HPDE6-E6E7 (cell line): ENCODE results near the gene FAM120AOS.
A peak's percentile ranks its signal among the peaks of the same experiment; 100 is the strongest.

Experiments used
- DNase-seq: peaks from one replicate; pipeline ENCODE4 v3.0.0; 2011; ENCODE audit warnings: missing footprints; ENCODE audit errors: extremely low spot score

Gene FAM120AOS

DNA sequence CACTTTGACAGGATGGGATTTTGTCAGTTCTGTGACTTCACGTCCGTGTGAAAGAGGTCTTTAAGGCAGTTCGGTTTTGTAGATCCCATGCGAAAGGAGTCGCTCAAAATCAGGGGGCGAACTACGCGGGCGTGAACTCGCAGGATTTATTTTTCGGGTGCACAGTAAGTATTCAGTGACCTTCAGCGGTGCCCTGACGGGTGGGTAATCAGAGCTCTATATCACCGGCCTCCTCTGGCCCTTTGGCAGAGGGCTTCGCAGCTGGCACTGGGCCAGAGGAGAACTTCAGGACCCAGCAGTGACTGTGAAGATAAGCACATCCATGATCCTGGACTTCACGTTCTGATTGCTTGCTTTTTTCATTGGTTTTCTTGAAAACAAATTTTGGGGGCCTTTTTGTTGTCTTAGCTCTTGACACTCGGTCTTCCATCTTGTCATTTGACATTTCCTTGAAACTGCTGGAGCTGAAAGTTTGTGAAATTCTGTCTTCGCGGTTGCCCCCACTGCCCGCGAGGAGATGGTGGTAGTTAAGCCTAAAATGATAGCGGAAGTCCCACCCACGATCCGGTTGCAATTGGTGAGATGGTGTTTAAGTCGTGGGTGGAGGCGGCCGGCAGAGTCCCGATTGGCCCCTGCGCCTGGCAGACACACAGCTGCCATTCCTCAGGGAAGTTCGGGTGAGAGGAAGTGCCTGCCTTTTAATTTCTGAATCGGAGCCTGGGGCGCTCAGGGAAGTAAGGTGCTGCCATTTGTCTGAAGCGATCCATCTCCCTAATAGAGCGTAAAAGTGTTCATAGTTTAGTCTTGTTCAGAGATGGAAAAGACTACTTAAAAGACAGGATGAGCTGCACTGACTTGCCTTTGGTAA is at the start of gene FAM120AOS:
Gene FAM120AOS (minus strand): TSS at position 535 of the 868 bp plus-strand sequence. CDS start 872 bp downstream, outside the sequence.
- DNase-seq = peak; percentile 87

DNA sequence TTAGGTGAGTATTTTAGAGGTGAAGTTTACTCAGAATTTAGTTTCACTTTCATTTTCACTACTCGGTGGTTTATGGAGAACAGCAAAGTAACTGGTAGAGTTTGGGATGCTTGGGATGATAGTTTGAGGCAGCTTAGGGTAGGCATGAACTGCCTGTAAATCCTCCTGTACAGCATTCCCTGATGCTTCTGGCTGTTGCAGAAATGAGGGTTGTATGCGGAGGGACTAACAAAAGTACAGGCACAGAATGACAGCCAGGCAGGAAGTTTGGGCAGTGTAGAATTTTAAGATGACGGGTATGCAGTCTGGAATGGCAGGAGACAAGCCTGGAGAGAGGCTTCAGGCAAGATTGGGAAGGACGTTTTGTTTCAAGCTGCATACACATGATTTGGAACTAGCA is 48.0 kb upstream of the FAM120AOS start:
- DNase-seq = no peak

DNA sequence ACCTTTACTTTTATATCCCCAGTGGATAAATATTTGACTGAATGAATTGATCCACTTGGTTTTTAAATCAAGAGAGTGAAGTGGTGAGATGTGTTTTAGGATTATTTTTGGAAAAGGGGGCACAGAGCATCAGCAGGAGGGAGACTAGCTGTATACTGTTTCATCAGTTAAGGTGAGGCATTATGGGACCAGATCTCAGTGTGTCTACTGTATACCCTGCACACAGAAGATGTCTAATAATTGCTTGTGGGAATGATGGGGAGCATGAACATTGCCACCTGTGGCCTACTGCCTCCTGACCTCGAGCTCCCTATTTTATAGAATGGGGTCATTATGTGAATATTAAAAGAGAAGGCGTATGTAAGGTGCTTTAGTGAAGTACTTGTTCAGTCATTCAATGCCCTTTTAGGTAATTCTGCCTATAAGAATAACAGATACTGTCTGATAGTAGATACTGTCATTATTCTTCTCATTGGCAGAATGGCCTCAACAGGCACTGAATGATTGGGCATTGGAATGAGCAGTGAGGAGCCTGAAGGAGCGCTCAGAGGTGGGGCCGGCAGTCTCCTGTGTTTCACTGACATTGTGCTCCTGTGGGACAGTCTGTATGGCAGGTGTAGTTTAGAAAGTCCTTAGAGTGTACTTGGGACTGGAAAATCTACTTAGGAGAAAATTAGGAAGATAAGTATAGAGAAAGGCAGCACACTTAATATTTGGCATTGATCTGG is 47.4 kb upstream of the FAM120AOS start:
- DNase-seq = no peak

DNA sequence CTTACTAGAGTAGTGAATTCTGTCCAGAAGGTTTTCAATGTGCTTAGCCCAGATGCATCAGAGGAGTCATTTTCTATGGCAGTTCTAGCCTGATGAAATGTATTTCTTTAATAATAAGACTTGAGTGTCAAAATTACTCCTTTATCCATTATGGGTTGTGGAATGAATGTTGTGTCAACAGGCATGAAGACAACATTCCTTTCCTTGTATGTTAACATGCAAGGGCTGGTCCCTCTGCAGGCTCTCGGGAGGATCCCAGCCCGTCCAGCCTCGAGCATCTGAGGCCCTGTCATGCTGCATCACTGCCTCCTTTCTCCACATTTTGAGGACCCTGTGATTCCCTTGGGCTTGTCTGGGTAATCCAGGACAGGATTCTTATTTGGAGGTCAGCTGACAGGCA is 42.9 kb upstream of the FAM120AOS start:
- DNase-seq = no peak

DNA sequence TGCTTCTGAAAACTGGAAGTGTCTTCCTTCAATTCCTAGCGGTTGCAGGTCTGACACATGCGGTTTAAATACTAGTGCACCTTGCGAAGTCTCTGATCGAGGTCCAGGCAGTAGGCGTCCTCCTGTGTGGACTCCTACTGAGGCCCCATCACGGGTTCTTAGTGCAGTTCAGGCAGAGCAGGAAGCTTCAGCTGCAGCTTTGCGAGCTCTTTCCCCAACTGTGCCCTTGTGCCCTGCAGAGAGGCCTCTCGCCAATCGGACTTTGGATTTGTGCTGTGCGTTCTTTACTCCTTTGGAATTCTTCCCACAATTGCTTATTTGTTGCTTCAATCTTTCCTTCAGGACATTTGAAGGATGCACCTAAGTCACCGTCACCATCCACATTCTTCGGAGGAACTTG is 40.6 kb upstream of the FAM120AOS start:
- no peak for DNase-seq

DNA sequence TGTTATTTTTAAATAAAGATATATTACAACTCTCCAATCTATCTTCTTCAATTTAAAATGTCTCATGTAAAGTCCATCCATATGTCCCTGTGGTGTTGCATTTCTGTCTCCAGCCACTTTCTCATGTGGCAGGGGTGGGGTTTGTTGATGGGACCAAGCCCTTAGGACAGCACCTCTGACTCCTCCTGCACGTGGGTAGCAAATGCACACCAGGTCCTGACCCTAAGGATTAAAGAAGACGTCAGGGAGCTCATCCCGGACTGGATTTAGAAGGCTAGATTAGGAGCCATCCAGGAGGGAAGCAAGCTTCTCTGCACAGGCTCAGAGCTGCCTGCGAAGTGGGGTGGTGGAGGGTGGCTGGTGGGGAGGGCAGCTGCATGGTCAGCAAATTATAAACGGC is 38.9 kb upstream of the FAM120AOS start:
- DNase-seq = no peak

DNA sequence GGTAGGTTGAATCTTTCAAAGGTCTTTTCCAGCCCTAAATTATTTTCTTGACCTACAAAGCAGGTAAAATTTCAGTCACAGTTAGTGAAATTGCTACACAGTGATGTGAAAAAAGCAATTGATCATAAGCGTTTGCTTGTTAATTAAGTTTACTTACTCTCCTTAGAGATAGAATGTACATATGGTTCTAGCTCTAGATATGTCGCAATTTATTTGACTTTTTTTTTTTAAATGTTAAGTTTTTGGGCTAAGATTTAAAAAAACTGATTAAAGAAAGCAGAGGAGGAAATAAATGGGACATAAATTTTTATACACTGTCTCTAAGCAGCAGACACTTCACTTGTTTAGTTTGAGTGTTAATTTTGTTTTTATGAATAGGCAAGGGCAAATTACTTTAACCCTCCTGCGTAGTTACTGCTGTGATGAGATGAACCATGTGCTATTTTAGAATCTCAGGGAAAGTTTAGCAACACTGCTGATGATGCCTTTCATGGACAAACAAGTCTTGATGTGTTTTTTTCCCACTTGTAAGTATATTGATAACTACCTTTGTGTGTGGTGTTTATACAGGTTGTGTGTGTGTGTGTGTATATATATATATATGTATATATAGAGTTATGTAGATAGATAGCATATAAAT is 38.3 kb upstream of the FAM120AOS start:
- no peak for DNase-seq

DNA sequence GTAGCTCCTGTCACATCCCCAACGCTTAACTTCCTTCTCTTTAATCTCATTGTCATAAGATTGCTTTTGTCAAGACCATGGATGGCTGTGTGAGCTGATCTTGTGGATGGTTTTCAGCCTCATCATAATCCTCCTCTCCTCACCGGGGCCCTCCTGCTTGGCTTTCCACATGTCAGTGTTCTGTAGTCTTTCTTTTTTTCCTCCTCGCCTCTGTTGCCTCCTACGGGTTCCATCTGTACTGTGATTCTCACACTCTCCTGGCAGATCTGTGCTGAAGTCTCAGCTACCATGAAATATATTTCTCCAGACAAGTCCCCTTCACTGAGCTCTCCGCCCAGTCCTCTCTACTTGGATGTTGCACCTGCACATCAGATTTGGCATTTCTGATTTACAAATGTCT is 34.9 kb upstream of the FAM120AOS start:
- DNase-seq = no peak

DNA sequence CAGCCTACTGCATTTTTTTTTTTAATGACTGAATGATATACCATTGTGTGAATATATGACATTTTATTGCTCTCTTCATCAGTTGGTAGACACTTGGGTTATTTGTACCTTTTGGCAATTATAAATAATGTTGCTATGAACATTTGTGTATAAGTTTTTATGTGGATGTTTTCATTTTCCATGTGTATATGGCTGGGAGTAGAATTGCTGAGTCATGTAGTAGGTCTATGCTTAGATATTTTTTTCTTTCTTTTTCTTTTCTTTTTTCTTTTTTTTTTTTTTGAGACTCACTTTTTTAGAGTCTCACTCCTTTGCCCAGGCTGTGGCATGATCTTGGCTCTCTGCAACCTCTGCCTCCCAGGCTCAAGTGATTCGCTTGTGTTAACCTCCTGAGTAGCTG is 32.9 kb upstream of the FAM120AOS start:
- DNase-seq = no peak

DNA sequence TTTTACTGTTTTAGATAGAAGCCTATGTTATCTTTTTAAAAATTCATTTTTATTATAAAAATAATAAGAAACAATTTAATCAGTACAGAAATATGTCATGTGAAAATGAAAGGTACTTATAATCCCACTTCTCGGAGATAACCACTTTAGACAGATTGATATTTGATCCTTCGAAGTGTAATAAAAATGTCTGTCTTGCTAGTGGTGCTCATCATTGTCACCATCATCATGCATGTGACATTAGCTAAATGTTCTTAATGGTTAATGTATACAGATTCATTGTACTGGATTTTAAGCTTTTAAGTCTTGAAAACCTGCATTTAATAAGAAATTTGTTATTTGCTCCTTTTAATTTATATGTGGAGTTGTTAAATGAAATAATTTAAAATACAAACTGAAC is 30.1 kb upstream of the FAM120AOS start:
- DNase-seq = no peak

DNA sequence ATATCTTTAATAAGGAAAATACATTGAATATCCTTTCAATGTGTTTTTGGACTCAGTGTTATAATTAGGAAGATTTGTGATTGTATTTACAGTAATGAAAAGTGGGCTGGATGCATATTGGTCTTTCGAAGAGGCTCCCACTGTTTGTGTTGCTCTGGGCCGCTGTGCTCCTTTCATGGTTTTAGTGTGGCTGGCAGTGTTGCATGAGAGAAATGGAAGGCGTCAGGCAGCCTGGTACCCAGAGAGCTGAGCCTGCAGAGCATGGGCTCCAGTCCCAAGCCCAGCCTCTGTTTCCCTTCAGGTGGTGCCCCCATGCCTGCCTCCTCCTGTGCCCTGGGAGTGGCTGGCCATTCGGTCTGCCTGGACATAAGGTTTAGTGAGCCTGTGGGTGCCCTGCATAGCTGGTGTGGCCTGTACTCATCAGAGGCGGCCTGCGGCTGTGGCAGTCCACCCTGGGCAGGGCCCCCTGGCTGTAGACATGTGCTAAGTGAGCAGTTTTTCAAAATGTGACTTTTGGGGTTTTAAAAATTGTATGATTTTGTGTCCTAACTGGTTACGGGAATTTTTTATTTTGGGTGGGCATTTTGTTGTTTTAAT is 27.4 kb upstream of the FAM120AOS start:
- no peak for DNase-seq

DNA sequence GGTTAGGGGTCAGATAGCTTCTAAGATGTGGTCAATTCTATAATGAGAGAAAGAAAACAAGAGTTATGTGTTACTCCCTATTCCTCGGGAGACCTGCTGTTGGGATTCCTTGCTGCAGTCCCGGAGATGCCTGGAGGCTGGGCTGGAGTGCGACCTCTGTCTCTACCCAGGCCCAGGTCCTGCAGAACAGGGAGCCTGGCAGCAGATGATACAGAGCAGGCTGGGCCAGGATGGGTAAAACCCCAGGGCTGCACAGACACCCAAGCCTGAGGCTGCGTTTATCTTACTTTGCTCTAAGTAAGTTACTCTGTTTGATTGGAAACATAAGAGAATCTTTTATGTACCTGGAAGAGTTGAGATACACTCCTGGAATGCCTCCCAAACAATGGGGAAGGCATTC is 26.9 kb upstream of the FAM120AOS start:
- no peak for DNase-seq

DNA sequence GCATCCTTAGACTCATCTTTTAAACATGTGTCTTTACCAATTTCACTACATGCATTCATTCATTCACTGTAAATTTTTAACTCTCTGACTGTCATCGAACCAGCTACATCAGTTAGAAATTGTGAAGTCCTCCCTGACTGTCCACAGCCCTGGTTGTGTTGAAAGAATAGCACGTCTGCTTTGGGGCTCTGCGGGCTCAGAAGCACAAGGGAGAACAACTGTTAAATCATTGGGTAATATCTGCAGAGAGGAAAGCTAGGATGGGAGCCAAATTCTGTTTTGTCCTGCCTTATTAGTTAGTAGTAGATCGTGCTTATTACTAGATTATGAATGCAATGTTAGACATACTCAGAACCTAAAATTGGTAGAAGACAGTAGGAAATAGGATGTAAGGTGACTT is 26.3 kb upstream of the FAM120AOS start:
- DNase-seq = no peak

DNA sequence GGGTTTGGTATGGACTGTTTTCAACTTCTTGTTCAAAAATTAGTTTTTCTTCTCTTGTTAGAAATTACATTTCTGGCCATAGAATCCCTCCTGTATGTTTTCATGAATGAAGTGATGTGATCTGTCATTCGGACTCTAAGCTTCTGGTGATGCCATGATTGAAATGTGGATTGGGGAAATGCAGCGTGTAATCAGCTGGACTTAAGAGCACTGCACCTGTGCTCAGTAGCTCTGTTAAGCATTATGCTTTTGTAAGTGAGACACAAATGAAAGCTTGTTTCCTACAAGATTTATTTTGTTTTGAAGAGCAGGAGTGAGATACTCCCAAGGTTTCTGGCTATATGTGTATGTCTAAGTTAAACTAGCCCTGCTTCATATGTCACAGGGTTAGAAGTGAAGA is 24.0 kb upstream of the FAM120AOS start:
- DNase-seq = no peak

DNA sequence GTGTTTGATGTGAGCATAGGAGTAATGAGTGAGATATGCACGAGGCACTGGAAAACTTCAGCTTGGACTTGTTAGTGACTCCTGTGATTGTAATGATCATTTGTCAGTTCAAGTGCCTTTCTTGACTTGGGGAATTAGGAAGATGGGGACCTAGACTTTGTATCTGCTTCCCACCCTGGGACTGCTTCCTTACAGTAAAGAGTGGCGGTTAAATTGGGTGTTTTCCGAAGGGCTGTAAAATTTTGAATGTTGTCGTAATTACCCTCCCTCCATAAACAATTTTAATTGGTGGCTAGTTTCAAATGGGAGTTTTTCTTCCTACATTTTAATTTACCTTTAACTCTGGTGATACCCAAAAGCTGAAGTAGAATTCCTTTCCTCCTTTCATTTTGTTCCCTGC is 23.5 kb upstream of the FAM120AOS start:
- no peak for DNase-seq

DNA sequence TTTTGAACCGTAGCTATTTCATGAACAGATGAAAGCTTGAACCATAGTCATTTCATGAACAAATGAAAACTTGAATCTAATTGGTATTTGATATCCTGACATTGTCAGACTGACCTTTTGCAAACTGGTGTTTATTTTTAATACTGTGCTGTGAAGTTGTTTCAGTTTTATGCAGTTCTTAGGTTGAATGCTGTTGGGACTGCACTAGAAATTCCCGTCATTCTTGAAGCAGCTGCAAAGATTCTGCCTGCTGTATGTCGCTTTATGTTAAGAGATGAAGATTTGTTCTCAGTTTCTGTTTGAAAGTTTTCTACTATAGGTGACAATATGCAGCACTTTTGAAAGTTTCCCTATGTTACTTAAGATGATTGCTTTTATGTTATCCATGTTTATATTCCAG is 22.5 kb upstream of the FAM120AOS start:
- DNase-seq = no peak

DNA sequence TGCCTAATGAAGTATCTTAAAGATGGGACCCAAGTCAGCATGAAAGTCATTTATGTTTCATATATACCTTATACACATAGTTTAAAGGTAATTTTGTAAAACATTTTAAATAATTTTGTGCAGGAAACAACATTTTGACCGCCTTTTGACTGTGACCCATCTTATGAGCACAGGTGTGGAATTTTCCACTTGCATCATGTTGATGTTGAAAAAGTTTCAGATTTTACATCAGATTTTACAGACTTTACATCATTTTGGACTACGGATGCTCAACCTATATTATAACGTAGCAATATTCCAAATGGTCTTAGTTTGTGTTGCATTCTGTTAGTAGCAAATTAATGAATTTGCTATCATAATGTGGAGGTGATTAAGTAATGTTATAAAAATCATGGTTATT is 21.7 kb upstream of the FAM120AOS start:
- DNase-seq = no peak

DNA sequence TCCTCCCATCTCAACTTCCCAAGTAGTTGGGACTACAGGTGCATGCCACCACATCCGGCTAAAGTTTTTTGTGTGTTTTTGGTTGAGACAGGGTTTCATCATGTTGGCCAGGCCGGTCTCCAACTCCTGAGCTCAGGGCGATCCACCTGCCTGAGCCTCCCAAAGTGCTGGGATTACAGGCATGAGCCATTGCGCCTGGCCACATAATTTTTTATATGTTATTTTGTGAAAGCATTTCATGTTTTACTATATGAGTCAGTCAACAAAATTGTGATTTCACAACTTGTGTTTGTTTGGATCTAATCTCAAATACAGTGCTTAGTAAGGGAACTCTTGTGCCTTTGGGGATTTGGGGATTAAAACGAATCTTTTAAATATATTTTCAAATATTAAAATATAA is 20.0 kb upstream of the FAM120AOS start:
- no peak for DNase-seq

DNA sequence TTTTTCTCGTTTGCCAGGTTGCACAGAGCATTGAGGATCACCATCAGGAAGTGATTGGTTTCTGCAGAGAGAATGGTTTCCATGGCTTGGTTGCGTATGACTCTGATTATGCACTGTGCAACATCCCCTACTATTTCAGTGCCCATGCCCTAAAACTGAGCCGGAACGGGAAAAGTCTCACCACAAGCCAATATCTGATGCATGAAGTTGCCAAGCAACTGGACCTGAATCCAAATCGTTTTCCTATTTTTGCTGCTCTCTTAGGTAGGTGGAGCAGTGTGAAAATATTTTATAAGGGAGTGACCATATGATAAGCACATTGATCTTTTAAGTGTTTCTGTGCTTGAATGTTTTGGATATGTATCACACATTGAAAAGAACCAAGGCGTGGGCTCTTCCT is 17.7 kb upstream of the FAM120AOS start:
- no peak for DNase-seq

DNA sequence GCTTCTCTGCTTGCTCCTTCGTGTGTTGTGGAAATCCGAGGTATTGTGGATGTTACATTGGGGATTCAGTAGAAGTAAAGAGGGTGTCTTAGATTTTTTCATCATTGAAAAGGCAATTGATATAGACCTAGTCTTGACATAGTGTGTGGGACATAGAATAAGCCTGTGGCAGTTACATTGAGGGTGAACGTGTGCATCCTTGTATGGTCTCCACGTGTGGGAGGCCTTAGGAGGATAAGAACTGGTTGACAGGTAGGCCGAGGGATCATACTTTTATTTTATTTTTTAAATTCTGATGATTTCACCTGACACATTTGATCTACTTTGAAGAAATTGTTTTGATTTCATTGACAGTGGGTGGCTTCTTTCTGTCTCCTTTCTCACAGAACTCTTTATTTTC is 17.0 kb upstream of the FAM120AOS start:
- DNase-seq = no peak

DNA sequence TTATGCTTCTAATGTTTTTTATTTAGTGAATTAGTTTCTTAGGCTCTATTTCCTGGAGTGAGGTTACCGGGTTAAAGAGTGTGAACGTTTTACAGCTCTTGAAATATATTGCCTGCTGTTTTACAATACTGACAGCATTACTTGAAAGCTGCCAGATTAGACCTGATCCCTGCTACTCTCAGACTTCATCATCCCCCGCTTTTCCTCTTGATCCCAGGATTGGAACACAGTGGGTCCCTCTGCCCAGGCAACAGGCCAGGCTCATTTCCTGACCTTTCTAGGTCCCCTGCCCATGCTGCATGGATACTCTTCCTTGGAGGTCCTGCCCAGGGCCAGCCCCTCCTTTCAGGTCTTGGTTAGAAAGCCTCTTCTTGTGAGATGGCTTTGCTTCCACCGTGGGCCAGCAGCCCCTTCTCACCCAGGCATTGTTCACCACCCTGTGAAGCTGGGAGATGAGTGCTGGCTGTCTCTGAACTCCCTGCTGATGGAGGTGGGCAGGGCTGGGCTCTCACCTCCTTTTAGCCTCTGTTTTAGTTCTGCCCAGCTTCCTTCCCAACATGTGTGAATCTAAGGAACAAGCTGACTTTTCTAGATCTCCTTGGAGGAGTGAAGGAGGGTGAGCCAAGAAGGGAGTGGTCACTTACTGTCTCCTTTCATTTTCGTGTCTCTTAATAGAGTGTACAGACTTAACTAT is 15.5 kb upstream of the FAM120AOS start:
- no peak for DNase-seq

DNA sequence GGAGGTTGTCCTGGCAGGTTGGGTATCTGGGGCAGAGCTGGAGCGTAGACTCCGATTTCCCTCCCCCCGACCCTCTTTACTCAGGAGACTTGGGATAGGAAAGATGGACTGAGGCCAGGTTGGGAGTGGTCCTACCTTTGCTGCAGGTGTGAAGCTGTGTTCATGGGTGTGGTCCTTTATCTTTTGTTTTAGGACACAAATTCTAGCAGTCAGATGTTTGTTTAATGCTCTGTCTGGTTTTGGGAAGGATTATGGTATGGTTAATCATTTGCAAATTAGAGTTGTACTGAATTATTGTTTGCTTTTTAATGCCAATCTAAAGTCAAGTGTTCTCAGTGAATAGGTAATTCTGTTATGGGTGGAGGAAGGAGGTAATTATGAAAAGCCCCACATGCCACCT is 14.1 kb upstream of the FAM120AOS start:
- no peak for DNase-seq
